Motor neuron (in vitro differentiated cells): ENCODE data around the gene RAB11FIP5. TPM values are rescaled to one million over a fixed set of nuclear protein-coding genes. Genes with fewer than 3 reads are reported as not detected.
"Not testable (repeated sequence)": the region's sequence is repeated elsewhere in the genome, so short reads cannot be mapped to it uniquely, and the experiment has no call there.

Source experiments
- ATAC-seq, 8 experiments: fragments of 200-7000 bp; cut with Tn5 transposase; replicated peaks in 6 of 8; 2 replicates each; pipeline ENCODE4 v1.8.0; 2021; ENCODE audit warnings: mild to moderate bottlenecking in 8 of 8, moderate library complexity in 8 of 8
- H3K27ac ChIP-seq, 2 donors: fragments of 250-450 bp; sonication (Bioruptor Pico); 2 replicates each; pipeline ENCODE4 v1.9.0; 2021; ENCODE audit warnings: antibody characterized with exemption in 2 of 2, mild to moderate bottlenecking in 2 of 2, moderate library complexity in 1 of 2
- H3K4me1 ChIP-seq, 2 donors: fragments of 250-450 bp; sonication (Bioruptor Pico); replicated peaks in 1 of 2; 2 replicates each; pipeline ENCODE4 v1.6.1; 2021; ENCODE audit warnings: antibody characterized with exemption in 2 of 2, mild to moderate bottlenecking in 2 of 2, moderate library complexity in 1 of 2
- H3K4me3 ChIP-seq, 5 donors: fragments of 250-450 bp; sonication (Bioruptor Pico); 2 replicates each; pipeline ENCODE4 v1.9.0; 2021; ENCODE audit warnings: antibody characterized with exemption in 5 of 5, mild to moderate bottlenecking in 5 of 5, moderate library complexity in 4 of 5
- WGBS, 10 experiments: fragments of 450-650 bp; shearing (Covaris generic); methylation state at CpG; one replicate each; pipeline ENCODE4 v1.0.0; 2022; 5-methylcytosine and 5-hydroxymethylcytosine counted together
- in situ Hi-C, 9 experiments: fragments of 400-800 bp; cut with MboI; loops; one replicate each; pipeline ENCODE4 v1.15.0; 2021; ENCODE audit warnings: low sequenced_read_pairs in 9 of 9, low pct_unique_long_range_greater_than_20kb in 2 of 9; ENCODE audit not compliant: unreplicated experiment in 9 of 9
- total RNA-seq, 8 experiments: library from RNA; unstranded; fragments of 300-600 nt; gene quantifications; 2 replicates each; pipeline versions ENCODE4 v1.2.3 to v1.2.4, GENCODE V29; 2022

RAB11FIP5 gene
- total RNA-seq, 8 experiments from 2014 or later: 5.4 to 19.0 (median 11.1) TPM

DNA sequence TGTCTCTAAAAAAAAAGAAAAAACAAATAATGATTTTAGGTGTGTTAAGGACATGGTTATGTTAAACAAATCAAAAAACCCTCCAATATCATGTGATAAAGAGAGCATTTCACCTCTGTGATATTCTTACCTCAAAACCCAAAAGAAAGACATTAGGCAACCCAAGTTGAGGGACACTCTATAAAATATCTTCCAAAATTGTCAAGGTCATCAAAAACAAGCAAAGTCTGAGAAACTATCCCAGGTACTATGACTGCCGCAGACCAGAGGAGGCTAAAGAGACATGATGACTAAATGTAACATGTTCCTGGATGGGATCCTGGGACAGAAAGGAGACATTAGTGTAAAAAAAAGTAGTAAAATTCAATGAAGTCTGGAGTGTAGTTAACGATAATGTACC, 45.7 kb downstream of the RAB11FIP5 start:
- 55 to 100% (median 92%) methylated on average over 1 to 2 of the region's 2 CpGs for WGBS, 10 experiments
- in situ Hi-C loops: no loop called here

DNA sequence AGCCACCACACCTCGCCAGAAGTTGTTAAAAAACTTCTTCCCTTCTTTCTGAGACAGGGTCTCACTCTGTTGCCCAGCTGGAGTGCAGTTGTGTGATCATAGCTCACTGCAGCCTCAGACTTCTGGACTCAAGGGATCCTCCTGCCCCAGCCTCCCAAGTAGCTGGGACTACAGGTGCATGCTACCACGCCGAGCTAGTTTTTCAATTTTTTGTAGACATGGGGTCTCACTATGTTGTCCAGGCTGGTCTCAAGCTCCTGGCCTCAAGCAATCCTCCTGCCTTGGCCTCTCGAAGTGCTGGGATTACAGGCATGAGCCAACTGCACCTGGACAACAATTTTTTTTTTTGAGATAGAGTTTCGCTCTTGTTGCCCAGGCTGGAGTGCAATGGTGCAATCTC, 47.7 kb downstream of the RAB11FIP5 start:
- H3K4me3 ChIP-seq, in situ Hi-C loops, ATAC-seq, H3K27ac ChIP-seq: not testable (repeated sequence)
- WGBS, 10 experiments: 67 to 100% (median 100%) methylated on average over 1 to 5 of the region's 5 CpGs; no CpG with 5 or more reads in 4 of the 10 experiments
- peaks cover 6 to 18% of the 10 kb centered on the region in 2 donors for H3K4me1 ChIP-seq

More for the DNA sequence above, 45.7 kb downstream of the RAB11FIP5 start:
- H3K4me1 ChIP-seq: peaks cover 6 to 19% of the 10 kb centered on the region in 2 donors
- no peak overlapping the region for H3K4me3 ChIP-seq
- no peak overlapping the region for H3K27ac ChIP-seq
- ATAC-seq: no peak

DNA sequence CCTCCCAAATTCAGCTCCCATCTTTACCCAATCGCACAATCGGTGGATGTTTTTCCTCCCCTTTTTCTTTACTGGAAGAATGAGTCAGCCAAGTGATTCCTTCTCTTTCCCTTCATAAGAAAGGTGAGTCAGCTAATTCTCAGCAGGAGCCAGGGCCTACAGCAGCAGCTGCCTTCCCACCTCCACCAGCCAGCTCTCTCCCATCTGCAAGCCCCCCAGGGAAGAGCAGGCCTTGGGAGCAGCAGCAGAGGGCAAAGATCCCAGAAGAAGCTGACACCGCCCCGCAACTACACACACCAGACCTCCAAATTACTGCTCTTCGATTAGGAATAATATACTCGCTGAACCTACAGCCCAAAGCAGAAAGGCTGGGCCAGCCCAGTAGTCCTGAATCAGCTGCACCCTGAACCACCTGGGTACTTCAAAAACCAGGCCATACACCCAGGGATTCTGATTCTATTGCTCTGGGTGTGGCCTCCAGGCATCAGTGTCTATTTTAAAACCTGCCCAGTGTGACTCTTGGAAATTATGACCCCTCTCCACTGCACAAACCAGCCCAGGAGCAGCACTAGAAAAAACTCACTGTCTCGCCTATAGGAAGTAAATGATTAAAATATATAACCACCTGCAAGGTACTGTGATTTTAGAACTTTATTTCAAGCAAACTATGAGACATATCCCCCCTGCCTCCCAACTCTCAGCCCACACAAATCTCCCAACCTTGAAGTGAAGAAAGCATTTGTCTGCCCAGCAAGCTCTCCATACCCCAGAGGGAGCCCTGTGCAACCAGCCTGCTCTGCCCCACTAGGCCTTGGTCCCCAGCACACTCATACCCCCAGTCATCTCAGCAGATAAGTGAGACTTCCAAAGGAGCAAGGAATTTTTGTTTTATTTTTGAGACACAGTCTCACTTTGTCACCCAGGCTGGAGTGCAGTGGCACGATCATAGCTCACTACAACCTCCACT, 48.6 kb downstream of the RAB11FIP5 start:
- Histone ChIP-seq H3K4me3 (no peak overlapping the region), H3K4me1 (peaks cover under 1 to 10% of the 10 kb centered on the region in 2 donors), H3K27ac (no peak overlapping the region)
- in situ Hi-C loops: no loop called here
- WGBS, 10 experiments: 25 to 77% (median 47%) methylated on average over 2 to 7 of the region's 8 CpGs; no CpG with 5 or more reads in 1 of the 10 experiments
- peak; percentile 72 to 90 (median 84) for ATAC-seq

DNA sequence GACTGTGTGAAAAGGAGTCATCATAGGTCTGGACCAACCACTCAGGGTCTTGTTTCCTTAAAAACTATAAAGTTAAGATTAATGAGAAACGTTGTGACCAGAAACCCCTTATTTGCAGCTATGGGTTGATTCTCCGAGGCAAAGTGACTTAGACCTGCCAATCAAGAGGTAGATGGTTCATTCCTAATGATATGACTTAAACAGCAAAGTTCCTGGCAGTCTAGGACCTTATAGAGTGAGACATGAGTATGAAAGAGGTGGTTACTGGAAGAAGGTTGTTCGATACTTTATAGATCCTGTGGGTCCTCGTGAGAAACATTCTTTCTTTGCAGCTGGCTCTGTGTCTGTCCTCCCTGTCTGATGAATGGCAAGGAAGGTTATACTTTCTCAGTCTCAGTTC, 49.3 kb downstream of the RAB11FIP5 start:
- peak in 3 of 8 experiments; percentile 7 to 19 (median 12) for ATAC-seq
- Histone ChIP-seq H3K4me1 (peaks cover 0 to 8% of the 10 kb centered on the region in 2 donors), H3K4me3 (no peak overlapping the region), H3K27ac (no peak overlapping the region)
- in situ Hi-C loops: no loop called here
- 60 to 100% (median 75%) methylated on average over 1 to 4 of the region's 4 CpGs; no CpG with 5 or more reads in 1 of the 10 experiments for WGBS, 10 experiments

DNA sequence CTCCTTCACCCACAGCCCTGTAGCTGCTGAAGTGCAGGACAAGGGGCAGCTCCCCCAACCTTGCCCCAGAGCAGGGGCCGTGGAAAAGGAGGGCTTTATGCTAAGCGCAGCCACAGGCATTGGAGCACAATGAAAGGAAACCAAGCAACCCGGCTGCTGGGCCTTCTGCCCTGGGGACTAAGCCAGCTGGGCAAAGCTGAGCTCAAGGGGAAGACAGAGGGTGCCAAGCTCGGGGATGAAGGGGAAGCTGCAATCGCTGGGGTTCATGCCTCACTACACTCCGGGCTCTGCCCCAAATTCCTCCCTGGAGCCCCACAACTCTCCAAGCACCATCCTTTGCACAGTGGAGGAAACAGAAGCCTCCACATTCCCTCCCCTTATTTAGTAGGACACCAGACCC, 53.6 kb downstream of the RAB11FIP5 start:
- 72 to 100% (median 100%) methylated on average over 1 to 6 of the region's 6 CpGs; no CpG with 5 or more reads in 6 of the 10 experiments for WGBS, 10 experiments
- in situ Hi-C loops: no loop called here

DNA sequence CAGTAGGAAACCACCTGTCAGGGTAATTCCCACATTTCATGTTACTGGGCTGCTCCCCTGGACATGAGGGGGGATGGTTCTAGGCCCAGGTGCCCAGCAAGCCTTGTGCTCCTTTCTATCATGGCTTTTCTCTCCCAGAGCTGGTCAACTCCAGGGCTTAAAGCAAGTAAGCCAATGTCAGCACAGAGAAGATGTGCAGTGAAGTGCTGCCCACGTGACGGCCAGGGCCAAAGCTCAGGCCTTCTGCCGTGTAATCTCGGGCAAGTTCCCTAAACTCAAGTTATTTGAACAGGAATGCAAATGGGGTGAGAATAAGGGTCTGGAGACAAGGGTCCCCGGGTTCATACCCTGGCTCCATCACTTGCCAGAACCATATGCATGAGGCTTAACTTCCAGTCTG, 57.8 kb downstream of the RAB11FIP5 start:
- 67 to 100% (median 94%) methylated on average over 1 to 4 of the region's 5 CpGs; no CpG with 5 or more reads in 3 of the 10 experiments for WGBS, 10 experiments

More for the DNA sequence above, 53.6 kb downstream of the RAB11FIP5 start:
- no peak for ATAC-seq
- no peak overlapping the region for H3K27ac ChIP-seq
- no peak overlapping the region for H3K4me3 ChIP-seq
- peaks cover 0 to 4% of the 10 kb centered on the region in 2 donors for H3K4me1 ChIP-seq

DNA sequence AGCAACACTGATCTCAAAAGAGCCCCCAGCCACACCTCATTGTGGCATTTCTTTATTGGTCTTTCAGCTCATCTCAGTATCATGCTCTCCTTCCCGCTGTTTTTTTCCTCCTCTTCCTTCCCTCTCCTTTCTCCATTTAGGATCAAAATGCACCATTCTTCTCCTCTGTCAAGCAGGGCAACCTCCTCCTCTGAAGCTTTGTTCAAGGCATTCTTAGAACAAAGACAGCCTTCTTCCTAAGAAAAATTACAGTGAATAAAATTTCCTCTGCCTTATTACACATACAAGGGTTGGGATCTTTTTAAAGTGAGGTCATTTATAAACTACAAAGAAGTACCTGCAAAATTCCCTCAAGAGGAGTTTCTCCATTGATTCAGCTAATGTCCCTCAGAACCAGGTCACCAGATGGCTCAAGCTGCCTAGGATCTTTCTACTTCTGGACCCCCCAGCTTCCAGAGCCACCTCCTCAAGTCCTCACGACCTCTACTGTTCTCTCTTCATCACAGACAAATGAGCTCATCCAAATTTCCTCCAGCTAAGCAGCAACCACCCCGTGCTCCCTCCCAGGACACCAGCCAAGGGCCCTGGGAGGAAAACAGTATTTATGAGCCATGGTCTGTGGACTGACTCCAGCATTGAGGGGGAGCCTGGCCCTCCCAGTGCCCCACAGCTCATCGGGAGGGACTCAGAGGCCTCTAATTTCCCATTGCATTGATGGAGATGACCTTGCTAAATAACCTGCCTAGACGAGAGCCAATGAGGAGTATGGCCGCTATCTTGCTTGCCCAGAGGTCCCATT, 59.2 kb downstream of the RAB11FIP5 start:
- in situ Hi-C loops: no loop called here
- no peak for ATAC-seq
- 50 to 100% (median 83%) methylated on average over 1 to 4 of the region's 6 CpGs for WGBS, 10 experiments

More for the DNA sequence above, 57.8 kb downstream of the RAB11FIP5 start:
- in situ Hi-C loops: no loop called here
- H3K4me1 ChIP-seq: no peaks in the 10 kb centered on the region
- H3K4me3 ChIP-seq: no peak overlapping the region
- H3K27ac ChIP-seq: no peak overlapping the region
- ATAC-seq: no peak

DNA sequence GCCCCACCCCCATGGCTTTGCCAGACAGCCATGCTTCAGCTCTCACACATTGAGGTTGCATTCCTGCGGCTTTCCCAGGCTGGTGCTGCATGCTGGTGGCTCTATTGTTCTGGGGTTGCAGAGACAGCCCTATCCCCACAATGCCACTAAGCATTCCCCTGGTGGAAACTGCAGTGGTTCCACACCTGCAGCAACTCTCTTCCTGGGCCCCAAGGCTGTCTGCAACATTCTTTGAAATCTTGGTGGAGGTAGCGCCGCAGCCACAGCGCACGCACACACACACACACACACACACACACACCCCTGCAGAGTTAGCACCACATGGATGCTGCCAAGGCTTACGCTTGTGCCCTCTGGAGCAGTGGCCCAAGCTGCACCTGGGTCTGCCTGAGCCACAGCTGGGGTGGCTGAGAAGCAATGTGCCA, 62.6 kb downstream of the RAB11FIP5 start:
- in situ Hi-C loops: no loop called here
- H3K4me3 ChIP-seq: no peak overlapping the region
- no peak overlapping the region for H3K27ac ChIP-seq
- WGBS, 10 experiments: 20 to 80% (median 20%) methylated on average over 1 of the region's 6 CpGs; no CpG with 5 or more reads in 7 of the 10 experiments
- no peaks in the 10 kb centered on the region for H3K4me1 ChIP-seq
- ATAC-seq: peak in 5 of 8 experiments; percentile 41 to 69 (median 50)

More for the DNA sequence above, 59.2 kb downstream of the RAB11FIP5 start:
- Histone ChIP-seq H3K4me3 (no peak overlapping the region), H3K27ac (no peak overlapping the region), H3K4me1 (no peaks in the 10 kb centered on the region)

DNA sequence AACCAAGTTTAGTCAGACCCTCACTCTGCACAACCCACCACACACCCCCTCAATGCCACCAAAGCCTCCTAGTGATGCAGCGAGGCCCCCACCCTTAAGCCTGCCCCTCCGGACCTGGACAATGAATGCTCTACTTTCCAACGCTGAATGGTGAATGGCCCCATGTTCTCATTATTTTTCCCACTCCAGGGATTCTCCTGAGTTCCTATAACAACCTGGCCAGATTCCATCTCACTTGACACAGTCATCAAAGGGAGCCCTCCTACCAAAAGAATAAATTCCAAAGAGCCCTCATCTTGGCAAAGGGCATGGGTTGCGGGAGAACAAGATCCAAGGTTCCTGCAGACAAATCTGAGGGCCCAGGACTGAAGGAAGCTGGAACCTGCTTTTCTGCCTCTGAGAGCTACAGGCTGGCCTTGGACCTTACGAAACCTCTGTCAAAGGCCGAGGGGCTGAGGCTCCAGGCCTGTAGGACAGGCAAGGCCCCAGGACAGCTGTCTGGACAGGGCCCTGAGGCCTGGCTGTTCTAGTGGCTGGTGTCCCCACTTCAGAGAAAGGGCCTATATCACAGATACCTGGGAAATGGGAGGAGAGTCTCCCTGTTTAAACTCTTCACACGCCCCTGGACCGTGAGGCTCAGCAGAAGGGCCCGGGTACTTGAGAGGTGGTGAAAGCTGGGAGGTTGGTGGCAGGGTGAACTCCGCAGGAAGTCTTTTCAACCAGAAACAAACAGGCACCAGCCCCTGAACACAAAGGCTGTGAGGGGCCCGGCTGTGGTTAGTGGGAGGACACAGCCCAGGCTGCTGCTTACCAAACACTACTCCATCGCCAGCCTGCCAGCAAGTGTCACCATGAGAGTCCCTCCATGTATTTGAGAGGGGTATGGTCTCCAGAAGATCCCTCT, 68.6 kb downstream of the RAB11FIP5 start:
- WGBS, 10 experiments: 60 to 100% (median 81%) methylated on average over 1 to 7 of the region's 12 CpGs; no CpG with 5 or more reads in 4 of the 10 experiments
- H3K27ac ChIP-seq: no peak overlapping the region

DNA sequence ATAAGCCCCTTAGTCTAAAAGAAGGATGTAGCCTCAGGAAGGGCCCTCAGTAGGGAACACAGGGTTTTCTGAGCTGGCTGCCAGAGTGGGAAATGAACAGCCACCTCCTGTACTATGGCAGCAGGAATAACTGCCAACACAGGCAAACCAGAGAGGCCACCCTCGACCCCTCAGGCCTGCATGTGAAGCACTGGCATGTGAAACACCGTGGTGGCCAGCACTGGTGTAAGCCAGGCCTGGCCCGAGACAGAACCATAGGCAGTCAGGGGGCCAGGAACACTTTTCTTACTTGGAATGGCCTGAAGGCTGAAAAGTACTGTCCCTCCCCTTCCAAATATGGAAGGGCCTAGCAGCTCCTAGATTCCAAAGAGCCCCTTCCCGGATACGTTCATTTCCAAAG, 69.5 kb downstream of the RAB11FIP5 start:
- in situ Hi-C loops: no loop called here
- Histone ChIP-seq H3K4me1 (peaks cover 0 to 15% of the 10 kb centered on the region in 2 donors), H3K27ac (no peak overlapping the region), H3K4me3 (no peak overlapping the region)
- ATAC-seq: peak in 2 of 8 experiments; percentile 19 to 35
- WGBS, 10 experiments: 63 to 100% (median 94%) methylated on average over 1 to 5 of the region's 5 CpGs; no CpG with 5 or more reads in 2 of the 10 experiments

More for the DNA sequence above, 68.6 kb downstream of the RAB11FIP5 start:
- peak in 3 of 8 experiments; percentile 50 to 90 (median 59) for ATAC-seq
- Histone ChIP-seq H3K4me1 (peaks cover 0 to 15% of the 10 kb centered on the region in 2 donors), H3K4me3 (no peak overlapping the region)
- in situ Hi-C loops: no loop called here

DNA sequence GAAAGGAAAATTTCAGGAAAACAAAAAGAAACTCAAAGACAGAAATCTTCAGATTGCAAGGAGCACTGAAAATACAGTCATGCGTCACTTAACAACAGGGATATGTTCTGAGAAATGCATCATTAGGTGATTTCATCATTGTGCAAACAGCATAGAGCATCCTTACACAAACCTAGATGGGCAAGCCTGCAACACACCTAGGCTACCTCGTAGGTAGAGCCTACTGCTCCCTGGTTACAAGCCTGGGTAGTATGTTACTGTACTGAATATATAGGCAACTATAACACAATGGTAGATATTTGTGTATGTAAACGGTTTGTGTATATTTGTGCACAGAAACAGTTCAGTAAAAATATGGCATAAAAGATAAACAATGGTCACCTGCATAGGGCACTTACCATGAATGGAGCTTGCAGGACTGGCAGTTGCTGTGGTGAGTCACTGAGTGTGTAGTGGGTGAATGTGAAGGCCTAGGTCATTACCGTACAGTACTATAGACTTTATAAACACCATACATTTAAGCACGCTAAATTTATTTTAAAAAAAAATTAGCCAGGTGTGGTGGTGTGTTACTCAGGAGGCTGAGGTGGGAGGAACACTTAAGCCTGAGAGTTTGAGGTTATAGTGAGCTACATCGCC, 74.7 kb downstream of the RAB11FIP5 start:
- in situ Hi-C loops: no loop called here

More for the DNA sequence above, 74.7 kb downstream of the RAB11FIP5 start:
- H3K27ac ChIP-seq: no peak overlapping the region
- no peaks in the 10 kb centered on the region for H3K4me1 ChIP-seq
- 74 to 100% (median 95%) methylated on average over 1 to 6 of the region's 6 CpGs for WGBS, 10 experiments
- no peak overlapping the region for H3K4me3 ChIP-seq
- no peak for ATAC-seq
